Right kidney (tissue), 9 donors: ENCODE measurements around the gene GPRC6A.
"Not testable (repeated sequence)": the region's sequence is repeated elsewhere in the genome, so short reads cannot be mapped to it uniquely, and the experiment has no call there.

ENCODE experiments used
- DNase-seq: peaks from one replicate; pipeline ENCODE4 v3.0.0-alpha.2; 2016
- long read RNA-seq, 8 donors: transcript quantifications; one replicate each; lab custom pipeline, GENCODE V29; 2026

GPRC6A gene
- long read RNA-seq, donor 1 = 0 reads
- long read RNA-seq, donor 2 = 0 reads
- long read RNA-seq, donor 3 = 0 reads
- long read RNA-seq, donor 4 = 0 reads
- long read RNA-seq, donor 5 = 0 reads
- long read RNA-seq, donor 6 = 0 reads
- long read RNA-seq, donor 7 = 0 reads
- long read RNA-seq, donor 8 = 0 reads

- DNase-seq = no peak
These were observed at the start of gene GPRC6A for GRCh38 chr6:116828983-116829382. Gene GPRC6A, minus strand, starts transcription at chr6:116829083. Its CDS starts 70 bp downstream, at chr6:116829013.

- peak; percentile 25 for DNase-seq
These were observed 48.9 kb upstream of the GPRC6A start for GRCh38 chr6:116877743-116878142.

GRCh38 chr6:116876635-116877611 is 48.0 kb upstream of the GPRC6A start, which contains the start of gene RFX6:
Gene RFX6, plus strand, starts transcription at chr6:116877242. Its CDS starts 34 bp downstream, at chr6:116877276.
- peak; percentile 46 for DNase-seq

GRCh38 chr6:116876107-116876506 is 47.2 kb upstream of the GPRC6A start:
- no peak for DNase-seq

- DNase-seq = no peak
These were observed 43.9 kb upstream of the GPRC6A start for GRCh38 chr6:116872771-116873170.

GRCh38 chr6:116866281-116866871 is 37.5 kb upstream of the GPRC6A start:
- DNase-seq = no peak

GRCh38 chr6:116859264-116859663 is 30.4 kb upstream of the GPRC6A start:
- DNase-seq = no peak

GRCh38 chr6:116858060-116858459 is 29.2 kb upstream of the GPRC6A start:
- no peak for DNase-seq

GRCh38 chr6:116847227-116847626 is 18.3 kb upstream of the GPRC6A start:
- no peak for DNase-seq

- no peak for DNase-seq
These were observed 13.6 kb upstream of the GPRC6A start for GRCh38 chr6:116842459-116842858.

- no peak for DNase-seq
These were observed 11.2 kb upstream of the GPRC6A start for GRCh38 chr6:116840091-116840490.

GRCh38 chr6:116836606-116837342 is 7.9 kb upstream of the GPRC6A start:
- no peak for DNase-seq

GRCh38 chr6:116834526-116834925 is 5.6 kb upstream of the GPRC6A start:
- DNase-seq = not testable (repeated sequence)

GRCh38 chr6:116827561-116828240 is 1.2 kb downstream of the GPRC6A start:
- DNase-seq = no peak

- not testable (repeated sequence) for DNase-seq
These were observed 12.5 kb downstream of the GPRC6A start for GRCh38 chr6:116816336-116816735.

- no peak for DNase-seq
These were observed 16.7 kb downstream of the GPRC6A start for GRCh38 chr6:116812051-116812650.

GRCh38 chr6:116801971-116802370 is 26.9 kb downstream of the GPRC6A start:
- DNase-seq = no peak

GRCh38 chr6:116799945-116800344 is 28.9 kb downstream of the GPRC6A start:
- DNase-seq = no peak

GRCh38 chr6:116797585-116797984 is 31.3 kb downstream of the GPRC6A start:
- no peak for DNase-seq

- DNase-seq = no peak
These were observed 35.7 kb downstream of the GPRC6A start for GRCh38 chr6:116793224-116793623.

- no peak for DNase-seq
These were observed 45.0 kb downstream of the GPRC6A start for GRCh38 chr6:116783852-116784251.
